ENCODE measurements around the gene ZNF394.

GRCh38 chr7:99446096-99446495 lies 54.0 kb downstream of the ZNF394 start:
- TF ChIP-seq RARB (CRISPR knock-in tag; IDR thresholded peaks at IDR 0.05) = no peak
- no peak for TF ChIP-seq PATZ1 (CRISPR knock-in tag; IDR thresholded peaks at IDR 0.05; ENCODE audit: borderline replicate concordance)
- no peak for TF ChIP-seq ARNTL (CRISPR knock-in tag; IDR thresholded peaks at IDR 0.05; ENCODE audit: borderline replicate concordance, low read depth)
- no peak for TF ChIP-seq ZFP3 (CRISPR knock-in tag; IDR thresholded peaks at IDR 0.05)
- TF ChIP-seq ZFP30 (CRISPR knock-in tag; IDR thresholded peaks at IDR 0.05) = no peak
- TF ChIP-seq TOX (CRISPR knock-in tag; IDR thresholded peaks at IDR 0.05; ENCODE audit: borderline replicate concordance) = no peak
- no peak for TF ChIP-seq SNAI2 (CRISPR knock-in tag; IDR thresholded peaks at IDR 0.05)
- TF ChIP-seq ZNF70 (CRISPR knock-in tag; IDR thresholded peaks at IDR 0.05) = no peak
- no peak for TF ChIP-seq TCF4 (CRISPR knock-in tag; IDR thresholded peaks at IDR 0.05; ENCODE audit: borderline replicate concordance)
- no peak for TF ChIP-seq ZNF565 (CRISPR knock-in tag; conservative IDR thresholded peaks at IDR 0.05; ENCODE audit: low read depth)
- no peak for TF ChIP-seq CREB5 (CRISPR knock-in tag; IDR thresholded peaks at IDR 0.05; ENCODE audit: low read depth)
- TF ChIP-seq BACH2 (CRISPR knock-in tag; IDR thresholded peaks at IDR 0.05; ENCODE audit: borderline replicate concordance) = no peak
- TF ChIP-seq GLIS3 (CRISPR knock-in tag; IDR thresholded peaks at IDR 0.05) = no peak
- no peak for TF ChIP-seq TSHZ2 (CRISPR knock-in tag; IDR thresholded peaks at IDR 0.05)

All from SK-N-SH treated with all-trans-retinoic acid at 6 μM for 48 hours (cell line).